ENCODE measurements around the gene DMPK. TPM values are rescaled to one million over a fixed set of nuclear protein-coding genes. Genes with fewer than 3 reads are reported as not detected.

DMPK gene
- total and polyA plus RNA-seq, 9 of the 15 experiments (the other 6 are each of a cell fraction or from before 2014, with no cell fraction given), result 0.24 to 31.3 (median 7.3) TPM

GRCh38 chr19:45801603-45802175, 19.4 kb upstream of the DMPK start:
- Histone ChIP-seq H3K27me3 (ENCODE audit: control insufficient read depth in 2 of 2, insufficient read depth in 2 of 2, low read length in 2 of 2) (no peaks in the 10 kb centered on the region), H3K9me3 (replicated peaks; ENCODE audit: control insufficient read depth, insufficient read depth, low read depth, low read length) (no peaks in the 10 kb centered on the region), H2AFZ (ENCODE audit: low read depth, low read length) (peak overlapping the region; percentile 74), H3K4me3 (no peak overlapping the region), H3K36me3 (ENCODE audit: control insufficient read depth, insufficient read depth, low read length) (no peaks in the 10 kb centered on the region), H3K4me2 (ENCODE audit: insufficient read depth, low read length) (no peak overlapping the region; the same call in 1 of the 2 replicates), H4K20me1 (replicated peaks; ENCODE audit: control insufficient read depth, insufficient read depth, low read length) (no peaks in the 10 kb centered on the region), H3K9ac (ENCODE audit: insufficient read depth in 1 of 2, low read depth in 2 of 2, low read length in 2 of 2) (peak overlapping the region in 1 of 2 experiments; percentile 69; a peak in 2 of 4 replicates), H3K9me1 (ENCODE audit: control insufficient read depth, insufficient read depth, low read length) (no peaks in the 10 kb centered on the region), H3K27ac (ENCODE audit: extremely low read depth, low read depth, low read length) (no peak overlapping the region), H3K4me1 (replicated peaks in 1 of 2; ENCODE audit: control insufficient read depth in 2 of 2, insufficient read depth in 2 of 2, low read length in 2 of 2) (peaks cover 9 to 23% of the 10 kb centered on the region in 2 experiments; a peak in 3 of 5 replicates), H3K79me2 (ENCODE audit: control insufficient read depth, insufficient read depth, low read length) (no peaks in the 10 kb centered on the region)
- FAIRE-seq (peak; percentile 75), DNase-seq (ENCODE audit: extremely low read depth in 1 of 4, low spot score in 3 of 4) (no peak), ATAC-seq (peak; percentile 38)
- intact Hi-C loops (cut with micrococcal nuclease), result no loop called here
- in situ Hi-C loops (cut with MboI), result loop anchor here (10.0 kb wide), 1 partner anchor 203 kb away; no protein-coding TSS in a partner anchor
- POLR2A ChIA-PET, result no interaction called here
- BruUV-seq (replicated peaks), result no TSS peak
- 34% methylated on average over 7 of the region's 7 CpGs for WGBS (ENCODE audit: insufficient coverage, low coverage, missing lambda C conversion rate)
- CTCF ChIA-PET (ENCODE audit: low intra/inter-chr PET ratio), result no interaction called here
- TF ChIP-seq MLLT1 (IDR thresholded peaks at IDR 0.05) (0 out of 4 replicates have a peak, but pooled peaks of 1 of the 2 experiments have one; percentile 57), L3MBTL2 (IDR thresholded peaks at IDR 0.05) (peak; percentile 56; the same call in 1 of the 2 replicates), NKRF (IDR thresholded peaks at IDR 0.05; ENCODE audit: borderline replicate concordance) (no peak), SMAD2 (IDR thresholded peaks at IDR 0.05; ENCODE audit: low read depth, low read length) (no peak), SMARCA4 (IDR thresholded peaks at IDR 0.05) (0 out of 2 replicates have a peak, but pooled peaks have one; percentile 15), HLTF (IDR thresholded peaks at IDR 0.05) (peak; percentile 34; the same call in 1 of the 2 replicates), GATAD2A (IDR thresholded peaks at IDR 0.05) (no peak), SMARCE1 (IDR thresholded peaks at IDR 0.05) (no peak), EP300 (IDR thresholded peaks at IDR 0.05; ENCODE audit: low read length) (no peak), RREB1 (CRISPR knock-in tag; IDR thresholded peaks at IDR 0.05) (no peak)
- TF ChIP-seq, protein P1, sequence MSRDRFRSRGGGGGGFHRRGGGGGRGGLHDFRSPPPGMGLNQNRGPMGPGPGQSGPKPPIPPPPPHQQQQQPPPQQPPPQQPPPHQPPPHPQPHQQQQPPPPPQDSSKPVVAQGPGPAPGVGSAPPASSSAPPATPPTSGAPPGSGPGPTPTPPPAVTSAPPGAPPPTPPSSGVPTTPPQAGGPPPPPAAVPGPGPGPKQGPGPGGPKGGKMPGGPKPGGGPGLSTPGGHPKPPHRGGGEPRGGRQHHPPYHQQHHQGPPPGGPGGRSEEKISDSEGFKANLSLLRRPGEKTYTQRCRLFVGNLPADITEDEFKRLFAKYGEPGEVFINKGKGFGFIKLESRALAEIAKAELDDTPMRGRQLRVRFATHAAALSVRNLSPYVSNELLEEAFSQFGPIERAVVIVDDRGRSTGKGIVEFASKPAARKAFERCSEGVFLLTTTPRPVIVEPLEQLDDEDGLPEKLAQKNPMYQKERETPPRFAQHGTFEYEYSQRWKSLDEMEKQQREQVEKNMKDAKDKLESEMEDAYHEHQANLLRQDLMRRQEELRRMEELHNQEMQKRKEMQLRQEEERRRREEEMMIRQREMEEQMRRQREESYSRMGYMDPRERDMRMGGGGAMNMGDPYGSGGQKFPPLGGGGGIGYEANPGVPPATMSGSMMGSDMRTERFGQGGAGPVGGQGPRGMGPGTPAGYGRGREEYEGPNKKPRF (IDR thresholded peaks at IDR 0.05; ENCODE audit: low read depth, low read length), result no peak

Measured in K562 (cell line).